Aorta (tissue), 5 donors: ENCODE data around the gene PHAX. TPM values are rescaled to one million over a fixed set of nuclear protein-coding genes. Genes with fewer than 3 reads are reported as not detected.

Source experiments
- ATAC-seq: fragments of 200-7000 bp; cut with Tn5 transposase; one replicate; pipeline ENCODE4 v1.9.1; 2022; ENCODE audit warnings: moderate library complexity; ENCODE audit not compliant: low FRiP score
- DNase-seq, 2 donors: peaks; one replicate each; pipeline ENCODE4 v3.0.0-alpha.2; 2020
- H3K27ac ChIP-seq, 2 donors: one replicate each; pipeline ENCODE4 v1.5.1; 2013; ENCODE audit warnings: low read length in 2 of 2, mild to moderate bottlenecking in 2 of 2, moderate library complexity in 2 of 2, control low read depth in 1 of 2, inconsistent platforms in 1 of 2, low read depth in 1 of 2
- H3K27me3 ChIP-seq, 2 donors: one replicate each; pipeline ENCODE4 v1.6.1; 2013; ENCODE audit warnings: control low read depth in 1 of 2, low read length in 1 of 2, mild to moderate bottlenecking in 1 of 2, moderate library complexity in 1 of 2; ENCODE audit not compliant: insufficient read depth in 2 of 2, control insufficient read depth in 1 of 2
- H3K36me3 ChIP-seq, 2 donors: one replicate each; pipeline ENCODE4 v1.6.1; 2013; ENCODE audit warnings: control low read depth in 1 of 2, low read length in 1 of 2, mild to moderate bottlenecking in 1 of 2; ENCODE audit not compliant: insufficient read depth in 2 of 2, control insufficient read depth in 1 of 2
- H3K4me1 ChIP-seq, 2 donors: one replicate each; pipeline ENCODE4 v1.6.1; 2013; ENCODE audit warnings: low read length in 2 of 2, control low read depth in 1 of 2, mild to moderate bottlenecking in 1 of 2, moderate library complexity in 1 of 2; ENCODE audit not compliant: insufficient read depth in 2 of 2, control insufficient read depth in 1 of 2
- H3K4me3 ChIP-seq, 2 donors: one replicate each; pipeline ENCODE4 v1.5.1; 2013; ENCODE audit warnings: low read length in 2 of 2, control low read depth in 1 of 2, mild to moderate bottlenecking in 1 of 2
- H3K9me3 ChIP-seq: one replicate; pipeline ENCODE4 v1.6.1; 2013; ENCODE audit warnings: mild to moderate bottlenecking, low read length; ENCODE audit not compliant: control insufficient read depth
- WGBS, 2 donors: extraction: QIAGEN DNeasy Blood & Tissue Kit; methylation state at CpG; one replicate each; pipeline ENCODE4 v1.1.7; 2013; 5-methylcytosine and 5-hydroxymethylcytosine counted together
- intact Hi-C, 2 donors: fragments of 100-400 bp; cut with DNase I; formaldehyde crosslinking; loops; one replicate each; pipeline versions ENCODE4 v1.14.2 to v1.15.0; 2022
- polyA plus RNA-seq, 2 donors: library from polyadenylated mRNA; stranded (reverse); fragments of 200-250 nt; gene quantifications; one replicate each; pipeline ENCODE4 v1.2.3, GENCODE V29; 2013
- total RNA-seq, 2 donors: library from RNA; stranded (reverse); fragmentation: NEBNext Ultra II Directional; extraction: Animal tissue kit (Norgen Biotek cat#: 25700); gene quantifications; one replicate each; pipeline ENCODE4 v1.2.1, GENCODE V29; 2021
- donor health status: healthy with polysubstance abuse.
- donor health status: Bipolar disorder and iron deficiency.
- donor health status: DM: no; HTN: no; CAD: no.
- donor health status: DM: no; HTN: no; CAD: no.
- donor health status: DM: yes; HTN: yes; CAD: no.

PHAX gene
- total and polyA plus RNA-seq, 4 donors: 29.9 to 34.3 (median 31.1) TPM

DNA sequence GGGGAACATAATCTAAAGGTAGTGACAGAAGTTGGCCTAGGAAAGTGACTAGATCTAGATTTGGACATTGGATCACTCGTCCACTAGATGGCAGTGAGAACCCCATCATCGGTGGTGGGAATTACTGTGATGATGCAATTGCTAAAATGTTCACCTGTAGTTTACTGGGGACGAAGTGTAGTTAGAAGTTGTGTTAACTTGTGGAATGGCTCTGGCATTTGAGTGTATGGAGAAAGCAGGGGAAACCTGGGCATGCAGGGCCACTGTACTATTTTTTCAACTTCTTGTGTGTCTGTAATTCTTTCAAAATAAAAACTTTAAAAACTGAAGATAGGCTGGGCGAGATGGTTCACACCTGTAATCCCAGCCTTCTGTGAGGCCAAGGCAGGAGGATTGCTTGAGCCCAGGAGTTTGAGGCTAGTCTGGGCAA is 75.5 kb downstream of the PHAX start:
- Histone ChIP-seq H3K4me1 (no peaks in the 10 kb centered on the region), H3K36me3 (no peaks in the 10 kb centered on the region), H3K27me3 (no peaks in the 10 kb centered on the region), H3K27ac (no peak overlapping the region), H3K4me3 (no peak overlapping the region), H3K9me3 (no peaks in the 10 kb centered on the region)
- intact Hi-C loops: loop anchor here (5.0 to 10.0 kb wide), 3 partner anchors 101 to 349 kb away; partner anchors contain the start of gene LMNB1 (in 2 of the 2)
- ATAC-seq (peak; percentile 83), DNase-seq (no peak)
- 19 to 21% methylated on average over 4 of the region's 4 CpGs for WGBS, 2 donors

Other genes with a start within 250 kb of the PHAX start
- gene GRAMD2B, start 177.5 kb upstream of the PHAX start, total RNA-seq: 10 to 100 TPM; 30.6 to 44.7 TPM
- gene GRAMD2B, start 177.5 kb upstream of the PHAX start, polyA plus RNA-seq: 10 to 100 TPM; 22.5 to 34.6 TPM
- gene ALDH7A1, start 5.7 kb upstream of the PHAX start, total RNA-seq: 10 to 100 TPM; 25.3 to 35.5 TPM
- gene ALDH7A1, start 5.7 kb upstream of the PHAX start, polyA plus RNA-seq: 10 to 100 TPM; 25.2 to 43.8 TPM
- gene LMNB1, start 176.2 kb downstream of the PHAX start, total RNA-seq: 1 to 10 TPM; 5.2 to 8.9 TPM
- 1 to 10 TPM; 1.1 to 3.1 TPM for gene LMNB1, start 176.2 kb downstream of the PHAX start, polyA plus RNA-seq